HG03097 (cell line): ENCODE measurements around the gene SIL1.
"Not testable (repeated sequence)": the region's sequence is repeated elsewhere in the genome, so short reads cannot be mapped to it uniquely, and the experiment has no call there.

ENCODE experiments used
- ATAC-seq: cut with Tn5 transposase; IDR thresholded peaks from one replicate; pipeline ENCODE4 v1.9.1; 2021; ENCODE audit not compliant: unreplicated experiment, low FRiP score

The SIL1 gene

GRCh38 chr5:139116100-139116655 is 82.0 kb downstream of the SIL1 start:
- ATAC-seq = no peak

- no peak for ATAC-seq
Measured at GRCh38 chr5:139113892-139114291, 84.3 kb downstream of the SIL1 start.

- not testable (repeated sequence) for ATAC-seq
Measured at GRCh38 chr5:139112362-139112761, 85.8 kb downstream of the SIL1 start.

- ATAC-seq = no peak
Measured at GRCh38 chr5:139110526-139111168, 87.5 kb downstream of the SIL1 start.

- ATAC-seq = no peak
Measured at GRCh38 chr5:139108063-139108824, 89.9 kb downstream of the SIL1 start.

GRCh38 chr5:139105621-139106071 is 92.5 kb downstream of the SIL1 start:
- no peak for ATAC-seq

- no peak for ATAC-seq
Measured at GRCh38 chr5:139104577-139105276, 93.4 kb downstream of the SIL1 start.

GRCh38 chr5:139103762-139104161 is 94.4 kb downstream of the SIL1 start:
- no peak for ATAC-seq

GRCh38 chr5:139100825-139101224 is 97.3 kb downstream of the SIL1 start:
- no peak for ATAC-seq

- ATAC-seq = peak; percentile 81
Measured at GRCh38 chr5:139094154-139095131, 103.7 kb downstream of the SIL1 start.

GRCh38 chr5:139092741-139093343 is 105.3 kb downstream of the SIL1 start:
- no peak for ATAC-seq

GRCh38 chr5:139091439-139092156 is 106.6 kb downstream of the SIL1 start:
- ATAC-seq = no peak

- ATAC-seq = no peak
Measured at GRCh38 chr5:139090581-139090980, 107.6 kb downstream of the SIL1 start.

GRCh38 chr5:139088024-139088423 is 110.1 kb downstream of the SIL1 start:
- no peak for ATAC-seq

- ATAC-seq = no peak
Measured at GRCh38 chr5:139082813-139083498, 115.2 kb downstream of the SIL1 start.

GRCh38 chr5:139079991-139080610 is 118.1 kb downstream of the SIL1 start:
- no peak for ATAC-seq

- ATAC-seq = no peak
Measured at GRCh38 chr5:139079225-139079990, 118.8 kb downstream of the SIL1 start.
